Lower leg skin (tissue), 3 donors: Measurements from ENCODE around the gene IFNGR2.

Source experiments
- POLR2A ChIP-seq, 2 donors: fragments of 450-650 bp; IDR thresholded peaks; one replicate each; pipeline ENCODE4 v1.6.1; 2016 to 2017; ENCODE audit warnings: antibody characterized with exemption in 2 of 2, mild to moderate bottlenecking in 1 of 2, moderate library complexity in 1 of 2
- TF ChIP-seq, protein P1 (sequence below), 3 donors: fragments of 450-650 bp; IDR thresholded peaks; one replicate each; pipeline ENCODE4 v1.5.1; 2016; ENCODE audit warnings: antibody characterized with exemption in 3 of 3, mild to moderate bottlenecking in 3 of 3, moderate library complexity in 2 of 3

DNA sequence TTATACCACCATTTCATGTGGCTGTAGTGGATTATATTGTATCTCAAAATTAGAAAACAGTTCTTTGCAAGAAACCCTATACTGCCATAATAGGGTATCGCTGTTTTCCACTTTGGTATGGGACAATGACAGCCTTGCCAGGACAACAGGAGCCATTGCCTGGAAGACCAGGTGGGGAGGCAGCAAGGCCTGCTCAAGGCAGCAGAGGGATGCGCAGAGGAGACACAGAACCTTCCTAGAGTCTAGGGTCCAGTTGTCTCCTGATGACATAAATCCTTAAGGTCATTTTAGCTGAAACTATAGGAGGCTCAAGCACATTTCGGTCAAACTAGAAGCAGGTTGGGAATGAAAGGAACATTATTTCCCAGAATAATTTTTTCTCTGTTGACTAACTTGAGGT is 27.6 kb downstream of the IFNGR2 start:
- TF ChIP-seq POLR2A (IDR thresholded peaks at IDR 0.05), result no peak
- TF ChIP-seq, protein P1, sequence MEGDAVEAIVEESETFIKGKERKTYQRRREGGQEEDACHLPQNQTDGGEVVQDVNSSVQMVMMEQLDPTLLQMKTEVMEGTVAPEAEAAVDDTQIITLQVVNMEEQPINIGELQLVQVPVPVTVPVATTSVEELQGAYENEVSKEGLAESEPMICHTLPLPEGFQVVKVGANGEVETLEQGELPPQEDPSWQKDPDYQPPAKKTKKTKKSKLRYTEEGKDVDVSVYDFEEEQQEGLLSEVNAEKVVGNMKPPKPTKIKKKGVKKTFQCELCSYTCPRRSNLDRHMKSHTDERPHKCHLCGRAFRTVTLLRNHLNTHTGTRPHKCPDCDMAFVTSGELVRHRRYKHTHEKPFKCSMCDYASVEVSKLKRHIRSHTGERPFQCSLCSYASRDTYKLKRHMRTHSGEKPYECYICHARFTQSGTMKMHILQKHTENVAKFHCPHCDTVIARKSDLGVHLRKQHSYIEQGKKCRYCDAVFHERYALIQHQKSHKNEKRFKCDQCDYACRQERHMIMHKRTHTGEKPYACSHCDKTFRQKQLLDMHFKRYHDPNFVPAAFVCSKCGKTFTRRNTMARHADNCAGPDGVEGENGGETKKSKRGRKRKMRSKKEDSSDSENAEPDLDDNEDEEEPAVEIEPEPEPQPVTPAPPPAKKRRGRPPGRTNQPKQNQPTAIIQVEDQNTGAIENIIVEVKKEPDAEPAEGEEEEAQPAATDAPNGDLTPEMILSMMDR (IDR thresholded peaks at IDR 0.05), result no peak
